Measurements from ENCODE around the gene TMPRSS3.

The TMPRSS3 gene

DNA sequence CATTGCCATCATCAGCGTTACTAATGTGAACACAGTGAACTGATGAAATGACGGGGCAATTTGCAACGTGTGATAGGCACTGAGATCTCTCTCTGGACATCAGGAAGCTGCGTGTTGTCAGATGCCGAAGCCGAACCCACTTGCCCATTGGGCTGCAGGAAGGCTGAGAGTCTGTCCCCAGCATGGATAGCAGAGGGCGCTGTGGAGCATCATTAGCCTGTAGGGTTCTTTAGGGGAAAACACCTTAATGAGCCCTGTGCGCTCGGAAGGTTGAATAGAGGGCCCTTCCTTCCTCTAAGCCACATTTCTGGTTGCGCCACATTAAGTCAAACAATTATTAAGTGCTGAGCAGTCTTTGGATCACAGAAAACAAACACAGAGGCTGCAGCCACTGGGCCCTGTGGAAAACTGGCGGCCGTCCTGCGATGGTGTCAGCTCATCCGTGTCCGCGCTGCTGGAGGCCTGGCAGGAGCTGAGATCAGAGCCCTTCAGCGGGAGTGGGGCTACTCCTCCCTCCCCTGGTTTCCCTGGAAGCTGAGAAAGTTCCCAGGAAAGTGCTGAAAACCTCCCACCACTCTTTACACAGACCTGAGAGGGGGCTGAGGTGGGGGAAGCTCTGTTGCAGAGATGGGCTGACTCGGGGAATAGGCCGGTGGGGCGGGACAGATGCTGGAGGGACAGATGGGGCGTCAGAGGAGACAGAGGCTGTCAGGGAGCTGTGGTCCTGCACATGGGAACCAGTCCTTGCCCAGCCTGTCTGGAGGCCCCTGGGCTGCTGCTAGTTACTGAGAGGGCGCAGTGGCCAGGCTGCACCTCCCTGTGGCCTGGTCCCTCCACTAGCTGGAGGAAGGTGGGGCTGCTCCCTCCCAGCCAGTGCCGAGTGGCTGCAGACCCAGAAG, 57.8 kb downstream of the TMPRSS3 start:
- no peak overlapping the region for H3K4me3 ChIP-seq (ENCODE audit: low read depth, low read length)

DNA sequence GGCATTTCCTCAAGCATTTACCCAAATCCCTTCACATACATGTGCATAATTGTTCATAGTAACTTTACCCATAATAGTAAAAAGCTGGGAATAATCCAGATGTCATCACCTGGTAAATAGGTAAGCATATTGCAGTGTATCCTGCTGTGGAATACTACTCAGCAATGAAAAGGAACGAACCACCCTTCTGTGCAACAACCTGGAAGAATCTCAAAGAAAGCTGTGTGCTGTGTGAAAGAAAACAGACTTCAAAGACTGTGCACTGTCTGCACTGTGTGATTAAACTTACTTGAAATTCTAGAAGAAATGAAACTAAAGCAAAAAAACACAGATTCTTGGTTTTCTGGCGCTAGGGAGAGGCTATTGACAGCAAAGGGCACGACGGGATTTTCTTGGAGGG, 58.6 kb downstream of the TMPRSS3 start:
- no peak overlapping the region for H3K4me3 ChIP-seq (ENCODE audit: low read depth, low read length)
- TF ChIP-seq, protein P1, sequence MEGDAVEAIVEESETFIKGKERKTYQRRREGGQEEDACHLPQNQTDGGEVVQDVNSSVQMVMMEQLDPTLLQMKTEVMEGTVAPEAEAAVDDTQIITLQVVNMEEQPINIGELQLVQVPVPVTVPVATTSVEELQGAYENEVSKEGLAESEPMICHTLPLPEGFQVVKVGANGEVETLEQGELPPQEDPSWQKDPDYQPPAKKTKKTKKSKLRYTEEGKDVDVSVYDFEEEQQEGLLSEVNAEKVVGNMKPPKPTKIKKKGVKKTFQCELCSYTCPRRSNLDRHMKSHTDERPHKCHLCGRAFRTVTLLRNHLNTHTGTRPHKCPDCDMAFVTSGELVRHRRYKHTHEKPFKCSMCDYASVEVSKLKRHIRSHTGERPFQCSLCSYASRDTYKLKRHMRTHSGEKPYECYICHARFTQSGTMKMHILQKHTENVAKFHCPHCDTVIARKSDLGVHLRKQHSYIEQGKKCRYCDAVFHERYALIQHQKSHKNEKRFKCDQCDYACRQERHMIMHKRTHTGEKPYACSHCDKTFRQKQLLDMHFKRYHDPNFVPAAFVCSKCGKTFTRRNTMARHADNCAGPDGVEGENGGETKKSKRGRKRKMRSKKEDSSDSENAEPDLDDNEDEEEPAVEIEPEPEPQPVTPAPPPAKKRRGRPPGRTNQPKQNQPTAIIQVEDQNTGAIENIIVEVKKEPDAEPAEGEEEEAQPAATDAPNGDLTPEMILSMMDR (IDR thresholded peaks at IDR 0.05; ENCODE audit: borderline replicate concordance, insufficient read depth, low read depth, low read length) = no peak

More for the DNA sequence above, 57.8 kb downstream of the TMPRSS3 start:
- TF ChIP-seq, protein P1 (IDR thresholded peaks at IDR 0.05; ENCODE audit: borderline replicate concordance, insufficient read depth, low read depth, low read length) = peak; percentile 76

DNA sequence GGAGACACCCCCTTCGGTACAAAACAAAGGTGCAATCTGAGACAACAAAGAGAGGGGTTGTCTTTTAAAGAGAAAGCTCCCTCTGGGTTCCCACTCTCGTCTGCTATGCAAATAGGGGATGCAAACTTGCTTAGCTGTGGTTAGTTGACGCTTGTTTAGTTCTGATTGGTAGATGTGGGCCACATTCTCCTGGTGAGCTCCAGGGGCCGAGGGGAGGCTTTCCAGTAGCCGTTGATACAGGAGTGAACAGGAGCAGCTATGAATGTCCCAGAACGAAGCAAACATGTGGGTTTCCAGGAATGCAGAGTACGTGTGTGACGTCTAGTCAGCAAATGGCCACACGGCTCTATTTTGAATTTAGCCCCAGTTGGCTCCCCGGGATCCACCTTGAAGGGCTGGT, 59.8 kb downstream of the TMPRSS3 start:
- TF ChIP-seq, protein P1 (IDR thresholded peaks at IDR 0.05; ENCODE audit: borderline replicate concordance, insufficient read depth, low read depth, low read length) = no peak
- no peak overlapping the region for H3K4me3 ChIP-seq (ENCODE audit: low read depth, low read length)

DNA sequence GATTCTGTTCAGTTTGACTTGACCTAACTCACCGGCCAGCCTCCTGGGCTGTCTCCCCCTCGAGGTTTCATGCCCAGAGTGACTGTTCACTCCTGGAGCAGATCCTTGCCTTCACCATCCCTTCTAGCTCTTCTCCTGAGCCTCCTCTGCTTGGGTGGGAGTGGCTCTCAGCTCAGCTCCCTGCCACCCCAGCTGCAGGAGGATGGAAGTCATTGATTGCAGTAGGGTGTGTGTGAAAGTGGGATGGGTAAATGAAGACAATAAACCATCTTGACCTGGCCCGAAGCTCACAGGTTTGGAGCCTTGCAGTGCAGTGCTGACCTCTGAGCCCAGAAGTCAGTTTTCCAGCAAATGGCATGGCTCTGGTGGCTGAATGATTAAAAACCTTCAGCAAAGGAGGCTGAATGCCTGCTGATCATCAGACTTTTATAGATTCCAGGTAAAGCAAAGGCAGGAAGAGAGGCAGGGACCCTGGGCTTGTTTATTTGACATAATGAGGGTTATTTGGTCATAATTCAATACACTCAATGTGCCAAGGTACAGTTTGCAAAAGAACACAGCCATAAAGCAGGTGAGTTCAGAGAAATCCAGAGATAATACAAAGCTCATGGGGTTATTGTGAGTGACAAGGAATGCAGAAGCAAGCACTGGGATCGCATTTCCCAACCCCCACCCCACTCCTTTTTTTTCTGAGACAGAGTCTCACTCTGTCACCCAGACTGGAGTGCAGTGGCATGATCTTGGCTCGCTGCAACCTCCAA, 63.1 kb downstream of the TMPRSS3 start:
- TF ChIP-seq, protein P1 (IDR thresholded peaks at IDR 0.05; ENCODE audit: borderline replicate concordance, insufficient read depth, low read depth, low read length) = no peak
- no peak overlapping the region for H3K4me3 ChIP-seq (ENCODE audit: low read depth, low read length)

DNA sequence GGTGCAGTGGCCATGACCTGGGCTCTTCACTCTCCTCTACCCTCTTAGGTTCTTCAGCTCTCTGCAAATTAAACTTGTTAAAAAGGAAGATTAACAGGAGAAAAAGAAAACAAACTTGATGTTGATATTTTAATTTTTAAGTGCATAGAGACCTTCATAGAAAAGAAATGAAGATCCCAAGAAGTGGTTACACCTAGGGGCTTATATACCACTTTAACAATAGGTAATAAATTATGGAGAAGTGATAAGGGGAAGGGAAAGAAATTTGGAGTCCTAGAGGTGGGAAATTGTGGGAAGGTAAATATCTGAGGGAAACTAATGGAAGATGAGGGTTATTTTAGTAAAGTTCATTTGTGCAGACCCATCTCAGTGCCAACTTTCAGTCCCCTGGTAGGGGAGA, 64.2 kb downstream of the TMPRSS3 start:
- no peak overlapping the region for H3K4me3 ChIP-seq (ENCODE audit: low read depth, low read length)
- TF ChIP-seq, protein P1 (IDR thresholded peaks at IDR 0.05; ENCODE audit: borderline replicate concordance, insufficient read depth, low read depth, low read length) = no peak

DNA sequence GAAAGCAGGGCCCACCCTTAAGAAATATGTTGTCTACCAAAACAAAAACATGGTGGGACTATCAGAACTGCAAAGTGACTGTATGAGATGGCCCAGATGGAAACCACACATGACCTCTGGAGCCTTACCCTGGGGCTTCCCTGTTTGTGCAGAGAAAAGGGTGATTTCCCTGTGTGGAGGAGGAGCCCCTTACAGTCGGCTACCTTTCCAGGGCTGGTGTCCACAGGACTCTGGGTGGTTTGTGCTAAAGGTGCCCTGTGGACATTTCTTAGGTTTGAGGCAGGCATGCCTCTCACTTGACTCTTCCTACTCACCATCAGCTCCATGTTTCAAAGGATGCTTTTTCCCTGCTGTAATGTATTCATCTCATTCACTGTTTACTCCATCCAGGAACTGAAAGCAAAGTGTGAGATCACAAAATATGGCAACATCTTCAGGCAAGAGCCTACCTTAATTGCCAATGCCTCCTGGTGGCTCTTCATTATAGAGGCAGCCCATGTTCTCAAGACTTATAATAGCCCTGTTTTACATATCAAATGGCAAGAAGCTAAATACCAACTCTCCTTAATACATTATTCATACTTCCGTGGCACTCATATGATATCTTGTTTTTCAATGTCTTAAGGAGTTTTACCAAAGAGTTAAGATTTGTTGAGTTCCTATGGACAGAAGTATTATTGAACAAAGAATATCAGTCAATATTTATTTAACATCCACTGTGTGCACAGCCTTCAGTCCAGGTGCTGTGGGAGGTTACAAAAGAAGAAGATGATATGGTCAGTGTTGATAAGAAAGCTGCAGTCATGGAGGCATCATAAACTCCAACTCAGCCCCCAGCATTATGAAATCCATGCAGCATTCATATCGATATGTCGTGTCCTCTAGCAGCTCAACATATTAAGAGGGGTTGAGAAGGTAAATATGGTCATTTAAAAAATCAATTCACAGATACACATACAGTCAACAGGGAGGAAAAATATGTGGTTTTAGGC, 65.2 kb downstream of the TMPRSS3 start:
- TF ChIP-seq, protein P1 (IDR thresholded peaks at IDR 0.05; ENCODE audit: borderline replicate concordance, insufficient read depth, low read depth, low read length) = no peak
- H3K4me3 ChIP-seq (ENCODE audit: low read depth, low read length) = no peak overlapping the region
